ENCODE results near the gene FAXC.

The FAXC gene

DNA sequence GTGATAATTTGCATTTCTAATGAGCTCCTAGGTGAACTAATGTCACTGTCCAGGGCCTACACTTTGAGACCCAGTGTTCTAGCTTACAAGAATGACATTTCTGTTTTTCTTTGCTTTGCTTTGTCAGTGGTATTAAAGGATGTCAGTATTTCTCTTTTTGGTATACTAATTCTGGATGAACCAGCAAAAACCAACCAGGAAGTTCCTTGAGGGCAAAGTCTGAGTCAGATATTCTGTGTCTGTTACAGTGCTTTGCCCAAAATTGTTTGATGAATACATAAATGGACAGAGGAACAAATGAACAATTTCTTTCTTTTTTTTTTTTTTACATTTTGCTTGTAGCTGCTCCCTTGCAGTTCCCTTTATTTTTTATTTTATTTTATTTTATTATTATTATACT, 29.2 kb upstream of the FAXC start:
- H3K4me2 ChIP-seq (ENCODE audit: insufficient read depth, low read length) = no peak overlapping the region
- no peak for DNase-seq
- ATAC-seq (ENCODE audit: insufficient read depth, low read depth) = no peak

GRCh38 chr6:99369533-99369932, 20.1 kb upstream of the FAXC start:
- Histone ChIP-seq H3K4me3 (ENCODE audit: low read depth in 1 of 2, low read length in 2 of 2) (no peak overlapping the region), H4K20me1 (ENCODE audit: insufficient read depth, low read length) (no peaks in the 10 kb centered on the region), H3K79me2 (ENCODE audit: insufficient read depth, low read length) (no peaks in the 10 kb centered on the region), H2AFZ (ENCODE audit: low read depth, low read length) (no peak overlapping the region), H3K27me3 (ENCODE audit: insufficient read depth, low read length, poor library complexity) (no peaks in the 10 kb centered on the region), H3K4me2 (ENCODE audit: insufficient read depth, low read length) (no peak overlapping the region), H3K4me1 (ENCODE audit: insufficient read depth, low read length) (no peaks in the 10 kb centered on the region), H3K27ac (ENCODE audit: low read length) (no peak overlapping the region), H3K9me3 (ENCODE audit: insufficient read depth, low read length, severe bottlenecking) (no peaks in the 10 kb centered on the region), H3K36me3 (ENCODE audit: insufficient read depth, low read length) (peaks cover 5% of the 10 kb centered on the region; the same call in 1 of the 2 replicates), H3K9ac (ENCODE audit: low read depth, low read length) (no peak overlapping the region)
- TF ChIP-seq, protein P1, sequence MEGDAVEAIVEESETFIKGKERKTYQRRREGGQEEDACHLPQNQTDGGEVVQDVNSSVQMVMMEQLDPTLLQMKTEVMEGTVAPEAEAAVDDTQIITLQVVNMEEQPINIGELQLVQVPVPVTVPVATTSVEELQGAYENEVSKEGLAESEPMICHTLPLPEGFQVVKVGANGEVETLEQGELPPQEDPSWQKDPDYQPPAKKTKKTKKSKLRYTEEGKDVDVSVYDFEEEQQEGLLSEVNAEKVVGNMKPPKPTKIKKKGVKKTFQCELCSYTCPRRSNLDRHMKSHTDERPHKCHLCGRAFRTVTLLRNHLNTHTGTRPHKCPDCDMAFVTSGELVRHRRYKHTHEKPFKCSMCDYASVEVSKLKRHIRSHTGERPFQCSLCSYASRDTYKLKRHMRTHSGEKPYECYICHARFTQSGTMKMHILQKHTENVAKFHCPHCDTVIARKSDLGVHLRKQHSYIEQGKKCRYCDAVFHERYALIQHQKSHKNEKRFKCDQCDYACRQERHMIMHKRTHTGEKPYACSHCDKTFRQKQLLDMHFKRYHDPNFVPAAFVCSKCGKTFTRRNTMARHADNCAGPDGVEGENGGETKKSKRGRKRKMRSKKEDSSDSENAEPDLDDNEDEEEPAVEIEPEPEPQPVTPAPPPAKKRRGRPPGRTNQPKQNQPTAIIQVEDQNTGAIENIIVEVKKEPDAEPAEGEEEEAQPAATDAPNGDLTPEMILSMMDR (IDR thresholded peaks at IDR 0.05; ENCODE audit: borderline replicate concordance, extremely low read depth, low read length, poor library complexity, severe bottlenecking) = no peak
- no peak for TF ChIP-seq EZH2 (IDR thresholded peaks at IDR 0.05; ENCODE audit: borderline replicate concordance, low read depth, low read length, severe bottlenecking)
- no peak for ATAC-seq (ENCODE audit: insufficient read depth, low read depth)
- no peak for DNase-seq

More for the DNA sequence above, 29.2 kb upstream of the FAXC start:
- no peaks in the 10 kb centered on the region for H3K27me3 ChIP-seq (ENCODE audit: insufficient read depth, low read length, poor library complexity)
- H3K36me3 ChIP-seq (ENCODE audit: insufficient read depth, low read length) = peaks cover 8% of the 10 kb centered on the region; the same call in 1 of the 2 replicates
- H3K9me3 ChIP-seq (ENCODE audit: insufficient read depth, low read length, severe bottlenecking) = no peaks in the 10 kb centered on the region
- TF ChIP-seq, protein P1 (IDR thresholded peaks at IDR 0.05; ENCODE audit: borderline replicate concordance, extremely low read depth, low read length, poor library complexity, severe bottlenecking) = no peak
- TF ChIP-seq EZH2 (IDR thresholded peaks at IDR 0.05; ENCODE audit: borderline replicate concordance, low read depth, low read length, severe bottlenecking) = no peak
- no peak overlapping the region for H2AFZ ChIP-seq (ENCODE audit: low read depth, low read length)
- no peak overlapping the region for H3K27ac ChIP-seq (ENCODE audit: low read length)
- no peaks in the 10 kb centered on the region; the same call in 1 of the 2 replicates for H3K79me2 ChIP-seq (ENCODE audit: insufficient read depth, low read length)
- no peak overlapping the region for H3K4me3 ChIP-seq (ENCODE audit: low read depth in 1 of 2, low read length in 2 of 2)
- no peaks in the 10 kb centered on the region for H3K4me1 ChIP-seq (ENCODE audit: insufficient read depth, low read length)
- no peak overlapping the region for H3K9ac ChIP-seq (ENCODE audit: low read depth, low read length)
- no peaks in the 10 kb centered on the region for H4K20me1 ChIP-seq (ENCODE audit: insufficient read depth, low read length)

DNA sequence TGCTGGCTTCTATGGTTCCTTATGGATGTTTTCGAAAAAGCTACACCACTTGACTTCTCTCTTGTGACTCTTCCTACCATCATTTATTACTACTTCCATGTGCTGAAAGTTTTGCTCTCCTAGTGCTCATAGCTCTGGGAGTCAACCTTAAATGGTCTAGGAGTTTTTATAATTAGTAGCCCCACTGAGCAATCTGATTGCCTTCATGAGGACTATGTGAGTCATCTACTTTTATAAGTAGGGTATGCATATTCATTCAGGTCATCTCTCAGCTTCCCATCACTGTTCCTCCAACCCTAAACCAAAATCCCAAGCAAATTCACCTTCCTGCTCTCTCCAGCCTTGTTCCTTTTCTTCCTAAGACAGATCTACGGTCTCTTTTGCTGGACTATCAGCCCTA, 17.4 kb upstream of the FAXC start:
- no peak for ATAC-seq (ENCODE audit: insufficient read depth, low read depth)

More for the DNA sequence above, 17.4 kb upstream of the FAXC start:
- H3K36me3 ChIP-seq (ENCODE audit: insufficient read depth, low read length) = peaks cover 5% of the 10 kb centered on the region; the same call in 1 of the 2 replicates
- H3K4me3 ChIP-seq (ENCODE audit: low read depth in 1 of 2, low read length in 2 of 2) = no peak overlapping the region
- no peak overlapping the region for H3K9ac ChIP-seq (ENCODE audit: low read depth, low read length)
- no peaks in the 10 kb centered on the region for H3K79me2 ChIP-seq (ENCODE audit: insufficient read depth, low read length)
- H3K27me3 ChIP-seq (ENCODE audit: insufficient read depth, low read length, poor library complexity) = no peaks in the 10 kb centered on the region
- no peak overlapping the region for H3K27ac ChIP-seq (ENCODE audit: low read length)
- H2AFZ ChIP-seq (ENCODE audit: low read depth, low read length) = no peak overlapping the region
- DNase-seq = no peak
- H4K20me1 ChIP-seq (ENCODE audit: insufficient read depth, low read length) = no peaks in the 10 kb centered on the region
- TF ChIP-seq EZH2 (IDR thresholded peaks at IDR 0.05; ENCODE audit: borderline replicate concordance, low read depth, low read length, severe bottlenecking) = no peak
- TF ChIP-seq, protein P1 (IDR thresholded peaks at IDR 0.05; ENCODE audit: borderline replicate concordance, extremely low read depth, low read length, poor library complexity, severe bottlenecking) = no peak
- no peaks in the 10 kb centered on the region for H3K4me1 ChIP-seq (ENCODE audit: insufficient read depth, low read length)
- no peak overlapping the region for H3K4me2 ChIP-seq (ENCODE audit: insufficient read depth, low read length)
- no peaks in the 10 kb centered on the region for H3K9me3 ChIP-seq (ENCODE audit: insufficient read depth, low read length, severe bottlenecking)

All from DND-41 (cell line).